ENCODE data around the gene TMC7. TPM values are rescaled to one million over a fixed set of nuclear protein-coding genes. Genes with fewer than 3 reads are reported as not detected.

TMC7 gene
- total and polyA plus RNA-seq, 2 of the 13 experiments (the other 11 are each of a cell fraction or from before 2014, with no cell fraction given), result 1.2 to 5.1 TPM

DNA sequence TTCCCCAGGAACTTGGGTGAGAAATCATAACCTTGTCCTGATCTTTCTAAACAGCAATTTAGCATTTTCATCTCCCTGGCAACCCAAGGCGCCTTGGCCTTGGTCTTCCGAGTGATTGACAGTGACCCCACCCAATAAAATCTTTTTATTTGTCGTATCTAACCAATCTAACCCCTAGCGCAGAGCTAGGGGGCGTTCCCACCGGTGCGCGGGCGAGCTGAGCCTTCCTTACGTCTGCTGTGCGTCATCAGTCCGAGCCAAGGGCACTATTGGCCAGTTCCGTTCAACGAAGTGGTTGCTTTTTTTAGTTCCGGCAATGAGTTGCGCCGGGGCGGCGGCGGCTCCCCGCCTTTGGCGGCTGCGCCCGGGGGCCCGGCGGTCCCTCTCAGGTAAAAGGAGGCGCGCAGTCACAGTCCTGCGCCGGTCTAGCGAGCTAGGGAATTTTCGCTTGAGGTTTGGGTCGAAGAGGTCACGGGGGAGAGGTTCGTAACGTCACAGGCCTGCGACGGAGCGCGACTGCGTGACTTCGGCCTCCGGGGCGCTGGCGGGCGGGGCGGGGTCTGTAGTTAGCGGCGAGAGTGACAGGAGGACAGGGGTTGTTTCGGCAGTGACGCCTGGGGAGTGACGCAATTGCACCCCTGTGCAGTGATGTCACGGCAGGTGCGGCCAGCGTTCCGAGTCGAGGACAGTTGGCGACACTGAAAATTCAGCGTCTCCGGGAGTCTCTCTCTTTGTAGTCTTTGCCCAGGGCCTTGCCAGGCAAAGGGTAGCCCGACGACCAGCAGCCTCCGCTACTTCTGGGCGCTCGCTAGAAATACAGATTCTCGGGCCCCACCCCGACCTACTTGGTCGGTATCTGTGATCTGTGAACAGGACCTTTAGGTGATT is 83.9 kb downstream of the TMC7 start, which contains the start of gene COQ7 (continued):
- TF ChIP-seq, protein P1, sequence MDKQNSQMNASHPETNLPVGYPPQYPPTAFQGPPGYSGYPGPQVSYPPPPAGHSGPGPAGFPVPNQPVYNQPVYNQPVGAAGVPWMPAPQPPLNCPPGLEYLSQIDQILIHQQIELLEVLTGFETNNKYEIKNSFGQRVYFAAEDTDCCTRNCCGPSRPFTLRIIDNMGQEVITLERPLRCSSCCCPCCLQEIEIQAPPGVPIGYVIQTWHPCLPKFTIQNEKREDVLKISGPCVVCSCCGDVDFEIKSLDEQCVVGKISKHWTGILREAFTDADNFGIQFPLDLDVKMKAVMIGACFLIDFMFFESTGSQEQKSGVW (CRISPR knock-in tag; IDR thresholded peaks at IDR 0.05; ENCODE audit: borderline replicate concordance), result no peak
- TF ChIP-seq, protein P2, sequence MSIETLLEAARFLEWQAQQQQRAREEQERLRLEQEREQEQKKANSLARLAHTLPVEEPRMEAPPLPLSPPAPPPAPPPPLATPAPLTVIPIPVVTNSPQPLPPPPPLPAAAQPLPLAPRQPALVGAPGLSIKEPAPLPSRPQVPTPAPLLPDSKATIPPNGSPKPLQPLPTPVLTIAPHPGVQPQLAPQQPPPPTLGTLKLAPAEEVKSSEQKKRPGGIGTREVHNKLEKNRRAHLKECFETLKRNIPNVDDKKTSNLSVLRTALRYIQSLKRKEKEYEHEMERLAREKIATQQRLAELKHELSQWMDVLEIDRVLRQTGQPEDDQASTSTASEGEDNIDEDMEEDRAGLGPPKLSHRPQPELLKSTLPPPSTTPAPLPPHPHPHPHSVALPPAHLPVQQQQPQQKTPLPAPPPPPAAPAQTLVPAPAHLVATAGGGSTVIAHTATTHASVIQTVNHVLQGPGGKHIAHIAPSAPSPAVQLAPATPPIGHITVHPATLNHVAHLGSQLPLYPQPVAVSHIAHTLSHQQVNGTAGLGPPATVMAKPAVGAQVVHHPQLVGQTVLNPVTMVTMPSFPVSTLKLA (IDR thresholded peaks at IDR 0.05), result peak; percentile 73
- peak; percentile 86 for TF ChIP-seq SP4 (CRISPR knock-in tag; IDR thresholded peaks at IDR 0.05)
- peak; percentile 63; the same call in 1 of the 2 replicates for TF ChIP-seq SATB2 (CRISPR knock-in tag; IDR thresholded peaks at IDR 0.05)
- peak; percentile 90; the same call in 1 of the 2 replicates for TF ChIP-seq ZNF83 (CRISPR knock-in tag; IDR thresholded peaks at IDR 0.05; ENCODE audit: borderline replicate concordance)
- no peak for TF ChIP-seq GPN1 (CRISPR knock-in tag; IDR thresholded peaks at IDR 0.05; ENCODE audit: borderline replicate concordance)
- TF ChIP-seq NR2F2 (IDR thresholded peaks at IDR 0.05; ENCODE audit: borderline replicate concordance, low read depth), result peak; percentile 77; the same call in 1 of the 2 replicates
- TF ChIP-seq, protein P3, sequence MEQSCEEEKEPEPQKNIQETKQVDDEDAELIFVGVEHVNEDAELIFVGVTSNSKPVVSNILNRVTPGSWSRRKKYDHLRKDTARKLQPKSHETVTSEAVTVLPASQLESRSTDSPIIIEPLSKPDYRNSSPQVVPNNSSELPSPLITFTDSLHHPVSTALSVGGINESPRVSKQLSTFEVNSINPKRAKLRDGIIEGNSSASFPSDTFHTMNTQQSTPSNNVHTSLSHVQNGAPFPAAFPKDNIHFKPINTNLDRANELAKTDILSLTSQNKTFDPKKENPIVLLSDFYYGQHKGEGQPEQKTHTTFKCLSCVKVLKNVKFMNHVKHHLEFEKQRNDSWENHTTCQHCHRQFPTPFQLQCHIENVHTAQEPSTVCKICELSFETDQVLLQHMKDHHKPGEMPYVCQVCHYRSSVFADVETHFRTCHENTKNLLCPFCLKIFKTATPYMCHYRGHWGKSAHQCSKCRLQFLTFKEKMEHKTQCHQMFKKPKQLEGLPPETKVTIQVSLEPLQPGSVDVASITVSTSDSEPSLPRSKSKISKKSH (CRISPR knock-in tag; IDR thresholded peaks at IDR 0.05; ENCODE audit: borderline replicate concordance), result peak; percentile 79; the same call in 1 of the 2 replicates
- TF ChIP-seq ATF7-NPFF (CRISPR knock-in tag; IDR thresholded peaks at IDR 0.05; ENCODE audit: low read depth), result peak; percentile 83
- TF ChIP-seq, protein P4, sequence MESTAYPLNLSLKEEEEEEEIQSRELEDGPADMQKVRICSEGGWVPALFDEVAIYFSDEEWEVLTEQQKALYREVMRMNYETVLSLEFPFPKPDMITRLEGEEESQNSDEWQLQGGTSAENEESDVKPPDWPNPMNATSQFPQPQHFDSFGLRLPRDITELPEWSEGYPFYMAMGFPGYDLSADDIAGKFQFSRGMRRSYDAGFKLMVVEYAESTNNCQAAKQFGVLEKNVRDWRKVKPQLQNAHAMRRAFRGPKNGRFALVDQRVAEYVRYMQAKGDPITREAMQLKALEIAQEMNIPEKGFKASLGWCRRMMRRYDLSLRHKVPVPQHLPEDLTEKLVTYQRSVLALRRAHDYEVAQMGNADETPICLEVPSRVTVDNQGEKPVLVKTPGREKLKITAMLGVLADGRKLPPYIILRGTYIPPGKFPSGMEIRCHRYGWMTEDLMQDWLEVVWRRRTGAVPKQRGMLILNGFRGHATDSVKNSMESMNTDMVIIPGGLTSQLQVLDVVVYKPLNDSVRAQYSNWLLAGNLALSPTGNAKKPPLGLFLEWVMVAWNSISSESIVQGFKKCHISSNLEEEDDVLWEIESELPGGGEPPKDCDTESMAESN (CRISPR knock-in tag; conservative IDR thresholded peaks at IDR 0.05), result peak; percentile 72
- no peak; the same call in 1 of the 2 replicates for TF ChIP-seq HHEX (CRISPR knock-in tag; IDR thresholded peaks at IDR 0.05)
- TF ChIP-seq ZNF354B (CRISPR knock-in tag; IDR thresholded peaks at IDR 0.05), result peak; percentile 93; the same call in 1 of the 2 replicates
- peak; percentile 92 for TF ChIP-seq RXRA (CRISPR knock-in tag; IDR thresholded peaks at IDR 0.05)
- TF ChIP-seq NKX3-1 (CRISPR knock-in tag; IDR thresholded peaks at IDR 0.05), result peak; percentile 91
- TF ChIP-seq AGO1 (IDR thresholded peaks at IDR 0.05; ENCODE audit: low read depth, low read length, poor library complexity, severe bottlenecking), result peak; percentile 89
- peak; percentile 44; the same call in 1 of the 2 replicates for TF ChIP-seq ZNF878 (CRISPR knock-in tag; IDR thresholded peaks at IDR 0.05)
- TF ChIP-seq SOX5 (CRISPR knock-in tag; IDR thresholded peaks at IDR 0.05; ENCODE audit: borderline replicate concordance), result peak; percentile 42
- no peak for TF ChIP-seq ZNF652 (CRISPR knock-in tag; IDR thresholded peaks at IDR 0.05; ENCODE audit: borderline replicate concordance, low read depth)
- TF ChIP-seq HCFC1 (IDR thresholded peaks at IDR 0.05; ENCODE audit: low read depth, low read length), result peak; percentile 63
- TF ChIP-seq ZKSCAN5 (CRISPR knock-in tag; IDR thresholded peaks at IDR 0.05), result no peak; the same call in 1 of the 2 replicates
- TF ChIP-seq, protein P5, sequence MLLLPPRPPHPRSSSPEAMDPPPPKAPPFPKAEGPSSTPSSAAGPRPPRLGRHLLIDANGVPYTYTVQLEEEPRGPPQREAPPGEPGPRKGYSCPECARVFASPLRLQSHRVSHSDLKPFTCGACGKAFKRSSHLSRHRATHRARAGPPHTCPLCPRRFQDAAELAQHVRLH (CRISPR knock-in tag; IDR thresholded peaks at IDR 0.05; ENCODE audit: borderline replicate concordance, low read depth), result peak; percentile 81; the same call in 1 of the 2 replicates
- peak; percentile 56; the same call in 1 of the 2 replicates for TF ChIP-seq PITX1 (CRISPR knock-in tag; IDR thresholded peaks at IDR 0.05)
- no peak for TF ChIP-seq RELA (CRISPR knock-in tag; IDR thresholded peaks at IDR 0.05)
- peak; percentile 96 for TF ChIP-seq DMAP1 (CRISPR knock-in tag; IDR thresholded peaks at IDR 0.05)
